SK-N-SH treated with all-trans-retinoic acid at 6 μM for 48 hours (cell line): ENCODE measurements around the gene MACROH2A2.

Experiments used
- CSDC2 ChIP-seq: fragments of 250-450 bp; sonication (Bioruptor Pico); IDR thresholded peaks from 2 replicates; pipeline ENCODE4 v1.5.0; 2020; ENCODE audit warnings: mild to moderate bottlenecking, moderate library complexity
- GLIS3 ChIP-seq: fragments of 250-450 bp; sonication (Bioruptor Pico); IDR thresholded peaks from 2 replicates; pipeline ENCODE4 v1.5.0; 2020; ENCODE audit warnings: mild to moderate bottlenecking, moderate library complexity
- ISL1 ChIP-seq: fragments of 250-450 bp; sonication (Bioruptor Pico); IDR thresholded peaks from 2 replicates; pipeline ENCODE4 v2.1.2; 2022; ENCODE audit warnings: mild to moderate bottlenecking, moderate library complexity
- PATZ1 ChIP-seq: fragments of 250-450 bp; sonication (Bioruptor Pico); IDR thresholded peaks from 2 replicates; pipeline ENCODE4 v1.8.0; 2020; ENCODE audit warnings: mild to moderate bottlenecking, moderate library complexity, borderline replicate concordance
- PPARA ChIP-seq: fragments of 250-450 bp; sonication (Bioruptor Pico); IDR thresholded peaks from 2 replicates; pipeline ENCODE4 v1.5.0; 2020; ENCODE audit warnings: mild to moderate bottlenecking, borderline replicate concordance
- TCF4 ChIP-seq: fragments of 250-450 bp; sonication (Bioruptor Pico); IDR thresholded peaks from 2 replicates; pipeline ENCODE4 v1.8.0; 2021; ENCODE audit warnings: mild to moderate bottlenecking, moderate library complexity, borderline replicate concordance
- ZFP3 ChIP-seq: fragments of 250-450 bp; sonication (Bioruptor Pico); IDR thresholded peaks from 2 replicates; pipeline ENCODE4 v1.5.0; 2020; ENCODE audit warnings: mild to moderate bottlenecking, moderate library complexity
- ZNF70 ChIP-seq: fragments of 450-650 bp; formaldehyde crosslinking; IDR thresholded peaks from 2 replicates; pipeline ENCODE4 v1.5.0; 2020; ENCODE audit warnings: mild to moderate bottlenecking, moderate library complexity
- ZNF8 ChIP-seq: fragments of 450-650 bp; formaldehyde crosslinking; IDR thresholded peaks from 2 replicates; pipeline ENCODE4 v1.5.0; 2020; ENCODE audit warnings: mild to moderate bottlenecking, moderate library complexity
- TF ChIP-seq, protein P1 (sequence below): fragments of 250-450 bp; sonication (Bioruptor Pico); IDR thresholded peaks from 2 replicates; pipeline ENCODE4 v1.8.0; 2021; ENCODE audit warnings: low read depth, mild to moderate bottlenecking, moderate library complexity, borderline replicate concordance

DNA sequence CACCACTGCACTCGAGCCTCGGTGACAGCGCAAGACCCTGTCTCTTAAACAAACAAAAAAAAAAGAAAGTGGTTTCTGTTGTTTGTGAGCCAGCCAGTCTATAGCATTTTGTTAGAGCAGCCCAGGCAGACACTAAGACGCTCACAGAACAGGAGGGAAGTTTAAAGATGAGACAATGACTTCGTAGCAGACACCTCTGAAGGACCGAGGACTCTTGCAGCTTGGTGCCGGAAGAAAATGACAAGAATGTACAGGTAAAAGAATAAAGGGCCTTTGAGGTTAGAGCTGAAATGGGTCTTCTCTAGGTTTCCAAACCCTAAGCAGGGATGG lies 39.7 kb downstream of the MACROH2A2 start:
- TF ChIP-seq ZNF8 (CRISPR knock-in tag) (no peak), ZFP3 (CRISPR knock-in tag) (no peak), PATZ1 (CRISPR knock-in tag) (no peak), CSDC2 (CRISPR knock-in tag) (no peak), PPARA (CRISPR knock-in tag) (no peak), GLIS3 (CRISPR knock-in tag) (no peak), TCF4 (no peak), ZNF70 (CRISPR knock-in tag) (no peak), ISL1 (CRISPR knock-in tag) (no peak)
- TF ChIP-seq, protein P1, sequence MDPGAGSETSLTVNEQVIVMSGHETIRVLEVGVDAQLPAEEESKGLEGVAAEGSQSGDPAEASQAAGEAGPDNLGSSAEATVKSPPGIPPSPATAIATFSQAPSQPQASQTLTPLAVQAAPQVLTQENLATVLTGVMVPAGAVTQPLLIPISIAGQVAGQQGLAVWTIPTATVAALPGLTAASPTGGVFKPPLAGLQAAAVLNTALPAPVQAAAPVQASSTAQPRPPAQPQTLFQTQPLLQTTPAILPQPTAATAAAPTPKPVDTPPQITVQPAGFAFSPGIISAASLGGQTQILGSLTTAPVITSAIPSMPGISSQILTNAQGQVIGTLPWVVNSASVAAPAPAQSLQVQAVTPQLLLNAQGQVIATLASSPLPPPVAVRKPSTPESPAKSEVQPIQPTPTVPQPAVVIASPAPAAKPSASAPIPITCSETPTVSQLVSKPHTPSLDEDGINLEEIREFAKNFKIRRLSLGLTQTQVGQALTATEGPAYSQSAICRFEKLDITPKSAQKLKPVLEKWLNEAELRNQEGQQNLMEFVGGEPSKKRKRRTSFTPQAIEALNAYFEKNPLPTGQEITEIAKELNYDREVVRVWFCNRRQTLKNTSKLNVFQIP = no peak
